HepG2 (cell line): Measurements from ENCODE around the gene SPACDR. TPM values are rescaled to one million over a fixed set of nuclear protein-coding genes. Genes with fewer than 3 reads are reported as not detected.

ENCODE experiments used
- ADNP ChIP-seq: sonication (generic); formaldehyde crosslinking; IDR thresholded peaks from 2 replicates; pipeline ENCODE4 v1.4.0; 2020; ENCODE audit warnings: missing genetic modification reagents
- ASH2L ChIP-seq: fragments of 300-600, 200-600 bp; sonication (generic); IDR thresholded peaks from 2 replicates; pipeline ENCODE4 v1.7.0; 2017; ENCODE audit warnings: low read depth, mild to moderate bottlenecking, moderate library complexity, mixed read lengths, low read length; ENCODE audit not compliant: insufficient read length
- ATF6 ChIP-seq: sonication (generic); formaldehyde crosslinking; conservative IDR thresholded peaks from 2 replicates; pipeline ENCODE4 v1.4.0; 2020; ENCODE audit warnings: missing genetic modification reagents
- IKZF5 ChIP-seq: IDR thresholded peaks from 2 replicates; pipeline ENCODE4 v1.6.1; 2018; ENCODE audit warnings: missing genetic modification reagents, mild to moderate bottlenecking, missing compliant biosample characterization
- KMT2A ChIP-seq: sonication (generic); formaldehyde crosslinking; IDR thresholded peaks from 2 replicates; pipeline ENCODE4 v1.4.0; 2020; ENCODE audit warnings: missing genetic modification reagents
- MTA1 ChIP-seq: sonication (generic); formaldehyde crosslinking; IDR thresholded peaks from 2 replicates; pipeline ENCODE4 v1.4.0; 2020; ENCODE audit warnings: missing genetic modification reagents, mild to moderate bottlenecking, borderline replicate concordance
- NFE2L2 ChIP-seq: fragments of 150-350 bp; IDR thresholded peaks from 2 replicates; pipeline ENCODE4 v1.6.1; 2014; ENCODE audit warnings: low read length
- NR2F2 ChIP-seq: IDR thresholded peaks from 2 replicates; pipeline ENCODE4 v1.6.1; 2012; ENCODE audit warnings: low read depth, inconsistent platforms, borderline replicate concordance
- NR2F6 ChIP-seq, 2 experiments: IDR thresholded peaks; 2 replicates each; pipeline ENCODE4 v1.6.1; 2016; ENCODE audit warnings: antibody characterized with exemption in 1 of 2, mild to moderate bottlenecking in 1 of 2
- POGK ChIP-seq: sonication (generic); formaldehyde crosslinking; conservative IDR thresholded peaks from 2 replicates; pipeline ENCODE4 v1.8.0; 2022; ENCODE audit warnings: mild to moderate bottlenecking, moderate library complexity, missing genetic modification reagents
- REST ChIP-seq, 2 experiments: IDR thresholded peaks; 2 replicates each; pipeline ENCODE4 v1.6.1; 2011 to 2012; ENCODE audit warnings: low read length in 2 of 2, borderline replicate concordance in 1 of 2, low read depth in 1 of 2, mild to moderate bottlenecking in 1 of 2, moderate library complexity in 1 of 2
- SKI ChIP-seq: fragments of 450-650 bp; IDR thresholded peaks from one replicate; pipeline ENCODE4 v1.6.1; 2018; ENCODE audit warnings: mild to moderate bottlenecking; ENCODE audit not compliant: partially characterized antibody
- TOPORS ChIP-seq: sonication (generic); formaldehyde crosslinking; IDR thresholded peaks from 2 replicates; pipeline ENCODE4 v1.8.0; 2023; ENCODE audit warnings: mild to moderate bottlenecking, missing genetic modification reagents
- ZNF253 ChIP-seq: sonication (generic); formaldehyde crosslinking; IDR thresholded peaks from 2 replicates; pipeline ENCODE4 v1.8.0; 2022; ENCODE audit warnings: mild to moderate bottlenecking, missing genetic modification reagents, borderline replicate concordance
- ZNF264 ChIP-seq: sonication (generic); formaldehyde crosslinking; IDR thresholded peaks from 2 replicates; pipeline ENCODE4 v1.4.0; 2020; ENCODE audit warnings: missing genetic modification reagents
- ZNF30 ChIP-seq: sonication (generic); formaldehyde crosslinking; IDR thresholded peaks from 2 replicates; pipeline ENCODE4 v1.5.0; 2020; ENCODE audit warnings: mild to moderate bottlenecking, missing genetic modification reagents
- ZNF326 ChIP-seq: sonication (generic); formaldehyde crosslinking; IDR thresholded peaks from 2 replicates; pipeline ENCODE4 v1.4.0; 2020; ENCODE audit warnings: missing genetic modification reagents, borderline replicate concordance
- ZNF562 ChIP-seq: sonication (generic); formaldehyde crosslinking; IDR thresholded peaks from 2 replicates; pipeline ENCODE4 v1.8.0; 2022; ENCODE audit warnings: missing genetic modification reagents, borderline replicate concordance
- ZNF891 ChIP-seq: sonication (generic); formaldehyde crosslinking; IDR thresholded peaks from 2 replicates; pipeline ENCODE4 v1.5.0; 2020; ENCODE audit warnings: mild to moderate bottlenecking, missing genetic modification reagents
- polyA plus RNA-seq, 8 experiments: library from polyadenylated mRNA; depleted of rRNA in 3 of 8; stranded (reverse) in 7 of 8; unstranded in 1 of 8; fragments of >200 nt; fragmentation: Illumina TruSeq in 4 of 8; extraction: Trizol in 4 of 8; gene quantifications; 2 replicates each; pipeline versions ENCODE4 v1.2.1 to v1.2.3, GENCODE V29; 2011 to 2016; ENCODE audit warnings: low read depth in 4 of 8, missing spikeins in 1 of 8, mixed read lengths in 1 of 8; ENCODE audit not compliant: insufficient read depth in 1 of 8
- total RNA-seq, 5 experiments: library from RNA; depleted of rRNA; stranded (reverse); fragments of >200 nt; fragmentation: Illumina TruSeq; extraction: Trizol; gene quantifications; 2 replicates each; pipeline ENCODE4 v1.2.3, GENCODE V29; 2016; ENCODE audit warnings: low read depth in 1 of 5

The SPACDR gene
- total and polyA plus RNA-seq, 2 of the 13 experiments (the other 11 are each of a cell fraction or from before 2014, with no cell fraction given), result 0.41 TPM; not detected in 1

GRCh38 chr7:100429637-100430492 lies 34.2 kb downstream of the SPACDR start, which contains the start of gene MEPCE (continued):
- TF ChIP-seq ZNF253 (CRISPR knock-in tag) (0 out of 2 replicates have a peak, but pooled peaks have one; percentile 50), NFE2L2 (no peak), REST (IDR thresholded peaks at IDR 0.05; ENCODE audit: borderline replicate concordance in 1 of 2, low read depth in 1 of 2, low read length in 2 of 2) (no peak), ADNP (no peak), ZNF891 (CRISPR knock-in tag) (peak; percentile 15; the same call in 1 of the 2 replicates), NR2F6 (IDR thresholded peaks at IDR 0.05) (no peak), NR2F6 (CRISPR knock-in tag; IDR thresholded peaks at IDR 0.05) (no peak), IKZF5 (CRISPR knock-in tag) (no peak; the same call in 1 of the 2 replicates), TOPORS (0 out of 2 replicates have a peak, but pooled peaks have one; percentile 79), SKI (no peak), KMT2A (CRISPR knock-in tag) (no peak; the same call in 1 of the 2 replicates), POGK (CRISPR knock-in tag) (no peak), ZNF562 (no peak), ZNF30 (CRISPR knock-in tag) (no peak), MTA1 (CRISPR knock-in tag) (no peak), ZNF264 (0 out of 2 replicates have a peak, but pooled peaks have one; percentile 48), ASH2L (no peak), ATF6 (no peak), ZNF326 (CRISPR knock-in tag) (no peak), NR2F2 (no peak)
